HG02840 (cell line): ENCODE measurements around the gene EIF4EBP2.

Experiments used
- ATAC-seq: cut with Tn5 transposase; IDR thresholded peaks from one replicate; pipeline ENCODE4 v1.9.1; 2021; ENCODE audit warnings: mild to moderate bottlenecking, moderate library complexity, moderate number of reproducible peaks; ENCODE audit not compliant: unreplicated experiment, low FRiP score

EIF4EBP2 gene

DNA sequence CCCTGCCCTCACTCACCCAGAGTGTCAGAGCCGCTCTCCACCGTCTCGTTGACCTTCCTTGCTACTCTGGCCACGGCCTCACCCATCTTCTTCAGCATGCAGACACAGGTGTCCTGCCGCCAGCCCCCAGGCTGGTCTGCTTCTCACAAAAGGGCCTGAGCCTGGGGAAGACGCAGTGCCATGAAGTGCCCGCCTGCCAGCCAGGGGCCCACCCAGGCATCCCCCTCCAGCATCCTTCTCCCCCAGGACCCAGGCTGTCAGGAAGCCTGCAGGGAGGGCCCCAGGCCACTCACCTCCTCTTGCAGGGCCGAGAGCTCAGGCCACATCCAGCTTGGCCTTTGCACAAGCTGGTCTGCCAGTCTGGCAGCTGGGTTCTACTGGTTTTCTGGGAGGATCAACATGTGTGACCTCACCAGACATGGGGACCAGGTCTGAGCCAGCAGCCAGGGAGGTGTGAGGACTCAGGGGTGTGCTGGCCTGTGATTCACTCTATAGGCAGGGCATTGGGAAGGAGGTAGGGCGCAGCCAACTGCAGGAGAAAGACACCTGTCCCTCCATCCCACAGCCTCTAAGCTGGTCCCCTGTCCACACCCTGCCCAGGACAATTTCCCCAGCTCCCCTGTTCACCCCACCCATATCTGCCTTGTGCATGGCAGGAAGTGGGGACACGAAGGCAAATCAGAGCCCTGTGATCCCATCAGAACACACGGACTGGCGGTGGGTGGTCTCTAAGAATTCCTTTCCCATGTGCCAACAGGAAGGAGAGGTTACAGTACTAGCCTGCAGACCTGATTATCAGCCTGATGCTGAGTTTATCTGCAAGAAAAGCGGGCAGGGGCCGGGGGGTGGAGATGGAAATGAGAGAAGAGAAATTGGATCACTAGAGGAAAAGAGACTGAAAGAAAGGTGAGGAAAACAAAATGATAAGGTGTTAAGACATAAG lies 27.2 kb upstream of the EIF4EBP2 start:
- ATAC-seq, result no peak

DNA sequence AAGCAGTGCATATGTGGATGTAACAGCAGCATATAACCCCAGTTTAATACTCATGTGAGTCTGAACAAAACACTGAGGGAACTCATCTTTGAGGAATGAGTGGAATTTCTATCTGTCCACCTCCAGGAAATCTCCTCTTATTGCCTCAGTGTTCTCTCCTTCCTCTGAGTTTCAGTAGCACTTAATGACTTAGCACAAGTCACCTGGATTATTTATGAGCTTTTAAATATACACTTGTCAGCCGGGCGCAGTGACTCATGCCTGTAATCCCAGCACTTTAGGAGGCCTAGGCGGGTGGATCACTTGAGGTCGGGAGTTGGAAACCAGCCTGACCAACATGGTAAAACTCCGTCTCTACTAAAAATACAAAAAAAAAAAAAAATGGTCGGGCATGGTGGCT lies 25.8 kb upstream of the EIF4EBP2 start:
- no peak for ATAC-seq

DNA sequence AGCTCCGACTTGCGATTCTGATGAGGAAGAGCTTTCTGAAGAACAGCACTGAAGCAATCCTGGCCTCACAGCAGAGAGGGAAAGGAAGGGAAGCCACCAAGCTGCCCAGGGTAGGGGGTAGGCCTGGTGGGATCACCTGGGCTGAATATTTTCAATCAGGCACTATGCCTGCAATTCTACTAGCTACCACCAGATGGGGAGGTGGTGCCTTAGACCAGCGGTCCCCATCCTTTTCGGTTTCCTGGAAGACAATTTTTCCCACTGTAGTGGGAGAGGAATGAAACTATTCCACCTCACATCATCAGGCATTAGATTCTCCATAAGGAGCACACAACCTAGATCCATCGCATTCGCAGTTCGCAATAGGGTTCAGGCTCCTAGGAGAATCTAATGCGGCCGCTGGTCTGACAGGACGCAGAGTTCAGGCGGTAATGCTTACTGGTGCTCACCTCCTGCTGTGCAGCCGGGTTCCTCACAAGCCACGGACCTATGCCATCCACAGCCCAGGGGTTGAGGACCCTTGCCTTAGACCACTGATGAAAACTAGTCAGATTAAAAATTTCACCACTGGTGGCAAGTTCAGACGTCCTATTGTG lies 24.3 kb upstream of the EIF4EBP2 start:
- ATAC-seq, result no peak

DNA sequence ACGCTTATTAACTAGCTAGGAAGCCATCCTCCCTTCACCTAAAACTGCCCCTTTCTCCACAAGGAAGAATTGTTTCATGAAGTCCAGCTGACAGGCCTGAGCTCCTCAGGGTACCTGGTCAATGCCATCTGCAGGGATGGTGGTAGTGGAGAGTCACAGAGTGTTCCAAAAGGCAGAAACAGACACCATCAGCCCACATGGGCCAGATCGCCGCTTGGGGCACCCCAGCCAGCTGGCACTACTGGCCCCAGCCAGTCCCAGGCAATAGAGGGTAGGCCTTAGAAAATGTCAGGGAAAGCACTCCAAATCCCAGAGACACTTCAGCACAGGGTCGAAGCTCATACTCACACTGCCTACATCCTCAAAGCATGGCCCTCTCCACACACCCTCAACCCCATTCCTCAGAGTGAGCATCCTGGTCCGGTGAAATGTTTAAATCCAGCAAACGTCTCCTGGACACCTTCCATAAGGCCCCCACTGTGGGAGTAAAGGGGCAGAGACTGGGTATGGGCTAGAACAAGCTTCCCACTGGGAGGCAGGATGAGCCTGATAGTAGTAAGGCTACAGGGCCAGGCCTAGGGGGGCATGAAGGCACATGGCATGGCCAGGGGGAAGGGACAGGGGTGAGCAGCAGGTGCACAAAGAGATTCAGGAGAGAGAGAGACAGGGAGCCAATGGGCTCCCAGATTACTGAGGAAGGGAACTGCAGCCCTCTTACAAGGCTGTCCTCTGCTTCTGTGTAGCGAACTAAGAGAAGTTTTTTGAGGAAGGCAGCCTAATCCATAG lies 23.4 kb upstream of the EIF4EBP2 start:
- ATAC-seq, result no peak

DNA sequence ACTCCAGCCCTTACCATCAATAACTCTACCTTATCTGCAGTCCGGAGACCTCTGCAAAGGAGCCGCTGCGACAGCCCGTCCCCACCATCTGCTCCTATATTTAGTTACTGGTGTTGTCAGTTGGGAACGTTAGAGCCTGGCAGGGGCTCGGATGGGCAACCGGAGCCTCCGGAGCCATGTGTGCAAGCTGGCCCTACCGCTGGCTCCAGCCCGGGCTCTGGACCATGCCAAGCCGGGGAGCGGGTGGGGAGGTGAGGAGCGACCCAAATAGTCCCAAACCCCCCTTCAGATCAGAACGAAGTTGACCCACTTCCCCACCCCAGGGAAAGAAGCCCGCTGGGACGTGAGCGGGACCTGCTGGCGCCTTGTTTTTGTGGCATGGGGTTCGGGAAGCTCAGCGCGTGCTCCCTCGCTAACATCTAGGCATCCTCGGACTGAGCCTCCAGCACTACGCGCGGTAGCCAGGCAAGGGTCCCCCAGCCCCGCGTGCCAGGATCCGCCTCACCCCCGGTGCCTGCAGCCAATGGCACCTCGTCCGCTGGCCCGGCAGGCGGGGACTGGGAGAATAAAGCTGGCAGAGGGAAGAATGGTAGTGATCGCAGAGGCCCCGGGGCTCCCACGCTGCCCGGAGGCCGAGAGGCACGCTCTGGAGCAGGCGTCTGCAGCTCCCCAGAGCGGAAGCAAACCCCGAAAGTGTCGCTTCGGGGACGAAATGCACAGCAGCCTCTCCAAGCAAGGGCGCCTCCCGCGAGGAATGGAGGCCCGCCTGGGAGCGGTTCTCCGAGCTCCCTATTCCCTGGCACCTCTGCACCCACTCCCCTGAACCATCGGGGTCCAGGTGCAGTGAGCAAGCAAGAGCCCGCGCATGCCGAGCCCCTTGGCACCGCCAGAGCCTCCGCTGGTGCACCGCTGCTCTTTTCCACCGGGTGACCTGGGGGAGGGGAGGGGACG lies 22.2 kb upstream of the EIF4EBP2 start:
- peak; percentile 38 for ATAC-seq

DNA sequence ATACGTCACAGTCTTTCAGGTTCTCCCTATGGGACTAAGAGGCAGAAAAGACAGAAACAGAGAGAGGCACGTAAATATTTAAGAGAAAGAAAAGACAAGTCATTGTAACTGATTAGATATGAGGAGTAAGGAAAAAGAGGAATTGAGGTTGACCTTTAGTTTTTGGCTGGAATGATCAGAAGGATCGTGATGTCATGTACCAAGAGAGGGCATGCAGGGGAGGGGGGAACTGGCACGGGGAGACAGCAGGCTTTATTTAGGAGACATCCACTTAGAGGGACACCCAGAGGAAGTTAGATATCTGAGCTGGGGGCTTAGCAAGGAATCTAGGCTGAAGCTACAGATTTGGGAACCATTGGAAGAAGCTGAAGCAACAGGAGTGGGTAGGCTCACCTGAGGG lies 12.3 kb upstream of the EIF4EBP2 start:
- ATAC-seq, result no peak

DNA sequence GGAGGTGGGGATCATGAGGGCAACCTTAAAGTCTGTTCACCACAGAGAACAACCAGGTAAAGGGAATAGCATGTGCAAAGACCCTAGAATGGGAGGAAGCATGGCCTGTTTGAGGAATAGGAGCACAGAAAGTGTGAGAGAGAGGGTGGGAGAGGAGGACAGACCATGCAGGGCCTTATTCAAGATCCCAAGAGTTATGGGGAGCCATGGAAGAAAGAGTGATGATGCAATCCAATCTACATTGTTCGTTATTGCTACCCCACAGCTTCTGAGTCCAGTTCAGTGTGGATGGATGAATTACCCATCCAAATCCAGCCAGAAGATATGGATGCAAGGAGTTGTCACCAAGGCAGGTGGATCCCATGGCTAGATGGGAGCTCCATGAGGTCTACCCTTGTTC lies 7.8 kb upstream of the EIF4EBP2 start:
- ATAC-seq, result no peak

DNA sequence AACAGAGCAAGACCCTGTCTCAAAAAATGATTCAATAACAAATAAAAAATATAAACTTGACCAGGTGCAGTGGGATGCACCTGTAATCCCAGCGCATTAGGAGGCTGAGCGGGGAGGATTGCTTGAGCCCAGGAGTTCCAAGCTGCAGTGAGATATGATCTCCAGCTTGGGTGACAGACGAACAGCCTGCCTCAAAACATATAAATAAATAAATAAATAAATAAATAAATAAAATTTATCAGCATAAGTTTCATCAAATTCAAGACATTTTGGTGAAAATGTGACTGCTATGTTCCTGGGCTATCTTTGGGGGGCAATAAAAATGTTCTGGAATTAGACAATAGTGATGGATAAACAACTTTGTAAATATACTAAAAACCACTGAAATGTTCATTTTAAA lies 4.8 kb upstream of the EIF4EBP2 start:
- ATAC-seq, result no peak

DNA sequence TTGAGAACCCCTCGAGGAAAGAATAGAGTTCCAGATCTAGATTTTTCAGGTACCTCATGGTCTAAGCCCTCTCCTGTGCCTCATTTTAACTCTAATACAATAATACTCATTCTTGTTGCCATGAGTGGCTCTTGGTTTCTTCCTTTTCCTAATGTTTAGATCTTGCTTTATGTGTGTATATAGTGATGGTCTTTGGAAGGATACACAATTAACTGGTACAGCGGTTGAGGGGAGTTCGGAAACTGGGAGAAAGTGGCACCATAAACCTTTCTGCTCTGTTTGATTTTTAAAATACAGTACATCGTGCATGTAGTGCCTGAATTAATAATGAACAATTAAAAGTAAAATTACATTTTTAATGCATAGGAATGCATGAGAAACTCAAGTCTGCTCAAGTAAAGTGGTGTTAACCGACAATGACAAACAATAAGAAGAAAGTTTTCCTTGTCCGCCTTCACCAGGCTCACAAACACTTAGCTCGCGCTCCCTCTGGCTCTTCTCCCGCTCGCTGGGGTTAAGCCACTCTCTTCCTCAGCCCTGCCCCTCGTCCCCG lies 386 bp upstream of the EIF4EBP2 start:
- peak; percentile 2 for ATAC-seq

DNA sequence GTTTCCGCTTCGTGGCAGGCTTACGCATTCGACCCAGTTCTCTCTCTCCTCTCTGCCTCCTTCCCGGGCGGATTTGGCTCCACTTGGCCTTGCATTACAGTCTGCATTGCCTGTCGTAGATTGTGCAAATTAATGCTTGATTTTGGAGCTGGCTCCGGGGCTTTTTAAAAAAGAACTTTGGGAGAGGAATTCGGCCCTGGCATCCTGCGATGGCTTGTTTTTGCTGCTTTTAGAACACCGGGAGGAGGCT lies 767 bp downstream of the EIF4EBP2 start:
- no peak for ATAC-seq

DNA sequence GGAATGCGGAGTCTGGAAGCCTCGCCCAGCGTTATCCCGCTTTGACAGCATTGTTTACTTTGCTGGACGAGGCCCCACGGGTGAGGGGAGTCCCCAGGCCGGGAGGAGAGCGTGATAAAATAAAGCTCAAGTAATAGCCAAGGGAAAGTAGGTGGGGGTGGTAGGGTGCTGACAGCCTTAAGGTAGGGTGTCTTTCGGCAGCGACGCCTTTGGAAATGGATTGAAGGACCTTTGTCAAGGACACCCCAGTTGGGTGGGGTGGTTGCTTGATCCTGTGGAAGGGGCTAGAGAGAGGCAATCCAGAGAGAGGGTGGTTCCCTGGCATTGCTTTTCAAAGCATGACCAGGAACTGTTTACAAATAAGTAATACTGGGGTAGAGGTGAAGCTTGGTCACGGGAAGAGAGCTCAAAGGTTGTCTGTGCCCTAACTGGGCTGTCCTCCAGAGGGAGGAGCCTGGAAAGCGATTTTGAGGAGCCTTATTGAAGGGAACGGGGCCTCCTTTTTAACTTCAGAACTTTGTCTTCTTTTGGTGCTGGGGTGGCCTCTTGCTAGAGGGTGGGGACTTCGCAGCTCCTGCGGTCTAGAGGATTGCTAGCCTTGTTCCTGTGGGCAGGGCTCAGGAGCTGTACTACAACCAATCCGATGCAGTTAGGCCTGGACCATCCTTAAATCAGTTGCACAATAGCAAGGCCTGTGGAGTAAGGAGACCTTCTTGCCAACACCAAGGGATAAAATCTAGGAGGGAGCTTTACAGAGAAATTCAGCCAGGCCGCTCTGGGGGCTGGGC lies 1.3 kb downstream of the EIF4EBP2 start:
- no peak for ATAC-seq

DNA sequence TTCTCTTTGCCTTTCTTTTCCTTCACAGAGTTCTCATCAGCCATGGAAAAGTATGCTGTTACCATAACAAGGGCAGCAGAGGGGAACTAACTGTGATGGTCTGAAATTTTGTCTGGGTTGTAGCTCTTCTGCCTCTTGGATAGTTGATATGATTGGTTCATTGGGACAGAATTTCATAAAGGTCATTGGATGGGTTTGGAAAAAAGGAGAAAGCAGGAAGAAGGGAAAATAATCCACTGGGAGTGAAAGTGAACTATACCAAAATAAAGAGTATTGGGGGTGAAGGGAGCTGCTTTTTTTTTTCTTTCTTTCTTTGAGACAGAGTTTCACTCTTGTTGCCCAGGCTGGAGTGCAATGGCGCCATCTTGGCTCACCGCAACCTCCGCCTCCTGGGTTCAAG lies 5.8 kb downstream of the EIF4EBP2 start:
- ATAC-seq, result no peak

DNA sequence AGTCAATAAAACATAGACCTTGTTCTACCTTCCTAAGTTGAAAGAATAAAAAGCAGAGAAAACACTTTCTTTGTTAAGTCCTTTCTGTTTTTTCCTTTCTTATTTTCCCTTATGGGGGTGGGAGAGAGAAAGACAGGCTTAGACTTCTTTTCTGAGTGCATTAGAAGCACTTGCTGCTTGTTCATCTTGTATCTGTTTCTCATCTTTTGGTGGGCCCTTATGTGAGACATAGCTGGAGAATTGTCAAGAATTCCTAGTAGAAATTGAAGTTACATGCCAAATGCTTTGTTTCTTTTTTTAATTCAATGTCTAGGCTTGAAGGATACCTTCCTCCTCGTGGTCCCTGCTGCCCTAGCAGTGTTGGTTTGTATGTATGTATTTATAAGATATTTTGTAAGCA lies 6.7 kb downstream of the EIF4EBP2 start:
- no peak for ATAC-seq

DNA sequence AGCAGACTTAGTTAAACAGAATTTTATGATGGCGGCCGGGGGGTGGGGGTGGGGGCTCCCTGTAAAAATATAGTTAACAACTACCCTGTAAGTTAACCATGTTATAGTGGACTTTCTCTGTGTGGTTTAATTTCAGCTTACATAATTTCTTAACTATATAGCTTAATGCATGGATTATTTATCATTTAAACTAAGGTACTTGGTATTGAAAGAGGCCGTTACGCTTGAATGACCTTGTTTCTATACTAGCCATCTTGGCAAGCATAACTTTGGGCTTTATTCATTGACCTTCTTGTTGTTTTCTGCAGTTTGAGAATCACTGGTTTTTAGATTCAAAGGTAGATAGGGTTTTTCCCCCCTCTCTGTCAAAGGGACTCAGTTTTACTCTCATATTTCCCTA lies 8.4 kb downstream of the EIF4EBP2 start:
- no peak for ATAC-seq

DNA sequence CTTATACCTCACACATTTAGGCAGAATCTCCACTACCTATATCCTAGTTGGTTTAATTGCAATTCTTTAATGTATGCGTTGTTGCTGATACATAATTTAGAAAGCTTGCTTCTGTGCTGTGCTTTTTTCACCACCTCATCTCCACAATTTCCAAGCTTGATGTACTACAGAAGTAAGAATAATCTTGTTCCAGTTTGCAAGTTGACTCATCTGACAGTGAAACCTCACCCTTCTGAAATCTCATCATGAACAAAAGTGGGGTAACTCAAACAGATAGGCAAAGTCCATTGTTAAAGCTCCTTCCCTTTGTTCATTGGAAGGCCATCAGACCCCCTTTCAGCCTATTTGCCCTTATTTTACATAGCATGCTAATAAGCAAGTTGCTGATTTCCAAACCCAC lies 13.6 kb downstream of the EIF4EBP2 start:
- no peak for ATAC-seq

DNA sequence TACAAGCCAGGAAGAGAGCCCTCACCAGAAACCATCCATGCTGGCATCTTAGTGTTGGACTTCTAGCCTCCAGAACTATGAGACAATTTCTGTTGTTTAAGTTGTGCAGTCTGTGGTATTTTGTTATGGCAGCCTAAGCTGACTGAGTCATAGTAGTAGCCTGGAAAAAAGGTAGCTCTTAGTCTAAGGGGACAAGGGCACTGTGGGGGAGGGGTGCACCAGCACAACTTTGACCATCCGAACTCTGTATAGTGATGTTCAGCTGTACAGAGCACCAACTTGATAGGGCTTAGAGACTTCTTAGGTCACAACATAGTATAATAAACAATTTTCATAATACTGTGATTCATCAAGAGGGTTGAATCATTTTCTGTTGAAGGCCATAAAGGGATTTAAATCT lies 14.3 kb downstream of the EIF4EBP2 start:
- ATAC-seq, result no peak

DNA sequence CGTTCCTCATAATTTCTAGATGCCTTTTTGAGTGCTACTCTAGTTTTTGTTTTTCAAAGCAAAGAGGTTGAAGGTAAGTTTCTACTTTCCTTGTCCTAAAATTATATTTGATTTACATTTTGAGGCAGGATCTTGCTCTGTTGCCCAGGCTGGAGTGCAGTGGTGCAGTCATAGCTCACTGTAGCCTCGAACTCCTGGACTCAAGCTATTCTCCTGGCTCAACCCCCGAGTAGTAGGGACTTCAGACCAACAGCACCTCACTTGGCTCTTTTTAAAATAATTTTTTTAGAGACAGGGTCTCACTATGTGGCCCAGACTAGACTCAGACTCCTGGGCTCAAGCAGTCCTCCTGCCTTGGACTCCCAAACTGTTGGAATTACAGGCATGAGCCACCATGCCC lies 14.8 kb downstream of the EIF4EBP2 start:
- ATAC-seq, result no peak

DNA sequence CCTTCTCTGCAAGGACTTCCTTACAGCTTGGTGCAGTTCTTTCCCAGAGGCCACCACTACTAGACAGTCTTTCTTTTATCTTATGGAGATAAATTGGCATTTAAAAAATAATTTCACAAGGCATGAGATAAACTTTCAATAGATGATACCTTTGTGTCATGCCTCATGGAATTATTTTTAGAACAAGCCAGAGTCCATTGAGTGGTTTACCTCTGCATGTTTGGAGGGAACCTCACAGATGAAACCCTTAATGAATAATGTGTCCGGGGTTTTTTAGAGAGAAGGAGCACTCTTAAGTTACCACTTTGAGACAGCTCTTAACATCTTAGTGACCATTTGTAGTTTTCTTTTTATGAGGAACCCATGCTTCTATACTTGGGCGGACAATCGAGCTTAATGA lies 20.4 kb downstream of the EIF4EBP2 start:
- no peak for ATAC-seq

DNA sequence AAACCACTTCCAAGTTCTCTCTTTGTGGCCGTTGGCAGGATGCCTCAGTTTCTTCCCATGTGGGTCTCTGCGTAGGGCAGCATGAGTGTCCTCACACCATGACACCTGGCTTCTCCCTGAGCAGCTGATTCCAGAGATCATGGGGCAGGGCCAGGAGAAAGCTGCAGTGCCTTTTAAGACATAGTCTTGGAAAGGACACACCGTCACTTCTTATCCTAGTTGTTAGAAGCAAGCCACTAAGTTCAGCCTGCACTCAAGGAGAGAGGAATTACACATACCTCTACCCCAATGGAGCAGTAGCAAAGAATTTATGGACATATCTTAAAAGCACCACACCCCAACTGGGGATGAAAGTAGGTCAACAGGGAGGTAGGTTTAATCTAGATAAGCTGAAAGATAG lies 21.2 kb downstream of the EIF4EBP2 start:
- no peak for ATAC-seq
